Measurements from ENCODE around the gene NUPR1. TPM values are rescaled to one million over a fixed set of nuclear protein-coding genes. Genes with fewer than 3 reads are reported as not detected.
A peak's percentile ranks its signal among the peaks of the same experiment; 100 is the strongest.

NUPR1 gene
- total and polyA plus RNA-seq, 2 of the 13 experiments (the other 11 are each of a cell fraction or from before 2014, with no cell fraction given), result 18.0 to 25.6 TPM

DNA sequence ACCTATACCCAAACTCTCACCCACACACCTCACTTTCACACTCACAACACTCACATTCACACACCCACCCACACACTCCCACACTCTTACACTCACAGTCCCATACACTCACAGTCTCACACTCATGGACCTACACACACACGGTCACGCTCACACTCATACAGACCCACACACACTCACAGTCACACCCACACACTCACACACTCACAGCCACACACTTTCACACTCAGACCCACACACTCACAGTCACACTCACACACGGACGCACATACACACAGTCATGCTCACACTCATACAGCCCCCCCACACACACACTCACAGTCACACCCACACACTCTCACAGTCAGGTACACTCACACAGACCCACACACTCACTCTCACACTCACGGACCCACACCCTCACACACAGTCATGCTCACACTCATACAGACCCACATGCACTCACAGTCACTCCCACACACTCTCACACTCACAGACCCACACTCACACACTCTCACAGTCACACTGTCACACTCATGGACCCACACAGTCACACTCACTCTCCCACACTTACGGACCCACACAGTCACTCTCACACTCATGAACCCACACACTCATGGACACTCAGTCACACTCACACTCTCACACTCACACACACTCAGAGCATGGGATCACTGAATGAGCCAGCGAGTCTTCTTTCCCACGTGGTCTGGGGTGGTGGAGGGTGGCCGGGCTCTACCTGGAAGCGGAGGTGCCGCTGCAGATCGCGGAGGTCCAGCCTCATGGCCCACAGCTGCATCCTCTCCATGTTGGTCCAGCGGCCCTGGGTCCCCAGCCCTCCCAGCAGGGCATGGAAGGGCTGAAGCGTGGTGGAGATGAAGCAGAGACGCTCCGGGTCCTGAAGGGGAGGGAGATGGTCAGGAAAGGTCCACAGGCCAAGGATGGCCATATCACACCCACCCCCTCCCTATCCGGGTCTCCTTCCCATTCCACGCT lies 37.2 kb downstream of the NUPR1 start:
- H3K4me3 ChIP-seq (replicated peaks in 1 of 3; ENCODE audit: insufficient read depth in 1 of 3, low read depth in 2 of 3, low read length in 3 of 3), result no peak overlapping the region
- no peaks in the 10 kb centered on the region for H3K9me3 ChIP-seq (ENCODE audit: low read length)
- no peaks in the 10 kb centered on the region for H3K79me2 ChIP-seq (ENCODE audit: insufficient read depth, low read length)
- H3K27me3 ChIP-seq (ENCODE audit: control insufficient read depth in 1 of 2, insufficient read depth in 2 of 2, low read length in 2 of 2), result peaks cover 8 to 37% of the 10 kb centered on the region in 2 experiments
- no peak overlapping the region for H2AFZ ChIP-seq (ENCODE audit: low read length)
- H4K20me1 ChIP-seq (ENCODE audit: insufficient read depth, low read length), result no peaks in the 10 kb centered on the region
- ATAC-seq (no peak), FAIRE-seq (no peak), DNase-seq (ENCODE audit: low spot score) (no peak)
- no peak overlapping the region for H3K9ac ChIP-seq (ENCODE audit: insufficient read depth, low read depth, low read length)
- BruUV-seq (replicated peaks), result no TSS peak
- H3K27ac ChIP-seq (ENCODE audit: extremely low read length, insufficient read depth, low read length), result no peak overlapping the region
- in situ Hi-C loops (cut with HindIII; ENCODE audit: extremely low pct_ligation_motif_present, low pct_unique_long_range_greater_than_20kb), result no loop called here
- ChIA-PET CTCF (ENCODE audit: low intra/inter-chr PET ratio, low total read pairs) (no interaction called here), POLR2A (no interaction called here)
- H3K4me1 ChIP-seq (ENCODE audit: insufficient read depth, low read length), result peaks cover 35% of the 10 kb centered on the region
- WGBS (ENCODE audit: low lambda C conversion rate), result 63% methylated on average over 19 of the region's 19 CpGs
- H3K36me3 ChIP-seq (replicated peaks in 1 of 2; ENCODE audit: control insufficient read depth in 1 of 2, insufficient read depth in 2 of 2, low read length in 2 of 2), result no peaks in the 10 kb centered on the region
- no peak overlapping the region for H3K4me2 ChIP-seq (ENCODE audit: low read depth, low read length)
- intact Hi-C loops (cut with micrococcal nuclease; ENCODE audit: unreplicated experiment), result no loop called here
- TF ChIP-seq, protein P1, sequence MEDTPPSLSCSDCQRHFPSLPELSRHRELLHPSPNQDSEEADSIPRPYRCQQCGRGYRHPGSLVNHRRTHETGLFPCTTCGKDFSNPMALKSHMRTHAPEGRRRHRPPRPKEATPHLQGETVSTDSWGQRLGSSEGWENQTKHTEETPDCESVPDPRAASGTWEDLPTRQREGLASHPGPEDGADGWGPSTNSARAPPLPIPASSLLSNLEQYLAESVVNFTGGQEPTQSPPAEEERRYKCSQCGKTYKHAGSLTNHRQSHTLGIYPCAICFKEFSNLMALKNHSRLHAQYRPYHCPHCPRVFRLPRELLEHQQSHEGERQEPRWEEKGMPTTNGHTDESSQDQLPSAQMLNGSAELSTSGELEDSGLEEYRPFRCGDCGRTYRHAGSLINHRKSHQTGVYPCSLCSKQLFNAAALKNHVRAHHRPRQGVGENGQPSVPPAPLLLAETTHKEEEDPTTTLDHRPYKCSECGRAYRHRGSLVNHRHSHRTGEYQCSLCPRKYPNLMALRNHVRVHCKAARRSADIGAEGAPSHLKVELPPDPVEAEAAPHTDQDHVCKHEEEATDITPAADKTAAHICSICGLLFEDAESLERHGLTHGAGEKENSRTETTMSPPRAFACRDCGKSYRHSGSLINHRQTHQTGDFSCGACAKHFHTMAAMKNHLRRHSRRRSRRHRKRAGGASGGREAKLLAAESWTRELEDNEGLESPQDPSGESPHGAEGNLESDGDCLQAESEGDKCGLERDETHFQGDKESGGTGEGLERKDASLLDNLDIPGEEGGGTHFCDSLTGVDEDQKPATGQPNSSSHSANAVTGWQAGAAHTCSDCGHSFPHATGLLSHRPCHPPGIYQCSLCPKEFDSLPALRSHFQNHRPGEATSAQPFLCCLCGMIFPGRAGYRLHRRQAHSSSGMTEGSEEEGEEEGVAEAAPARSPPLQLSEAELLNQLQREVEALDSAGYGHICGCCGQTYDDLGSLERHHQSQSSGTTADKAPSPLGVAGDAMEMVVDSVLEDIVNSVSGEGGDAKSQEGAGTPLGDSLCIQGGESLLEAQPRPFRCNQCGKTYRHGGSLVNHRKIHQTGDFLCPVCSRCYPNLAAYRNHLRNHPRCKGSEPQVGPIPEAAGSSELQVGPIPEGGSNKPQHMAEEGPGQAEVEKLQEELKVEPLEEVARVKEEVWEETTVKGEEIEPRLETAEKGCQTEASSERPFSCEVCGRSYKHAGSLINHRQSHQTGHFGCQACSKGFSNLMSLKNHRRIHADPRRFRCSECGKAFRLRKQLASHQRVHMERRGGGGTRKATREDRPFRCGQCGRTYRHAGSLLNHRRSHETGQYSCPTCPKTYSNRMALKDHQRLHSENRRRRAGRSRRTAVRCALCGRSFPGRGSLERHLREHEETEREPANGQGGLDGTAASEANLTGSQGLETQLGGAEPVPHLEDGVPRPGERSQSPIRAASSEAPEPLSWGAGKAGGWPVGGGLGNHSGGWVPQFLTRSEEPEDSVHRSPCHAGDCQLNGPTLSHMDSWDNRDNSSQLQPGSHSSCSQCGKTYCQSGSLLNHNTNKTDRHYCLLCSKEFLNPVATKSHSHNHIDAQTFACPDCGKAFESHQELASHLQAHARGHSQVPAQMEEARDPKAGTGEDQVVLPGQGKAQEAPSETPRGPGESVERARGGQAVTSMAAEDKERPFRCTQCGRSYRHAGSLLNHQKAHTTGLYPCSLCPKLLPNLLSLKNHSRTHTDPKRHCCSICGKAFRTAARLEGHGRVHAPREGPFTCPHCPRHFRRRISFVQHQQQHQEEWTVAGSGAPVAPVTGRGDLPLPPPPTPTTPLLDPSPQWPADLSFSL (CRISPR knock-in tag; IDR thresholded peaks at IDR 0.05), result peak; percentile 70; the same call in 1 of the 2 replicates
- TF ChIP-seq MATR3 (CRISPR knock-in tag; IDR thresholded peaks at IDR 0.05) (no peak), ZNF282 (IDR thresholded peaks at IDR 0.05; ENCODE audit: partially characterized antibody) (peak; percentile 38), KLF11 (CRISPR knock-in tag; IDR thresholded peaks at IDR 0.05) (no peak), ZNF607 (CRISPR knock-in tag; IDR thresholded peaks at IDR 0.05; ENCODE audit: borderline replicate concordance) (no peak), ATM (IDR thresholded peaks at IDR 0.05; ENCODE audit: borderline replicate concordance) (0 out of 2 replicates have a peak, but pooled peaks have one; percentile 11), FOXP1 (IDR thresholded peaks at IDR 0.05) (0 out of 2 replicates have a peak, but pooled peaks have one; percentile 43), FOXP1 (CRISPR knock-in tag; IDR thresholded peaks at IDR 0.05) (no peak), ZNF225 (CRISPR knock-in tag; IDR thresholded peaks at IDR 0.05) (0 out of 2 replicates have a peak, but pooled peaks have one; percentile 29), TEAD2 (CRISPR knock-in tag; IDR thresholded peaks at IDR 0.05) (no peak), PLRG1 (conservative IDR thresholded peaks at IDR 0.05) (0 out of 2 replicates have a peak, but pooled peaks have one; percentile 62), CREB1 (IDR thresholded peaks at IDR 0.05) (peak; percentile 57; the same call in 1 of the 2 replicates), CREB1 (CRISPR knock-in tag; IDR thresholded peaks at IDR 0.05) (no peak), LCORL (IDR thresholded peaks at IDR 0.05) (peak; percentile 18; the same call in 1 of the 2 replicates), LCORL (CRISPR knock-in tag; IDR thresholded peaks at IDR 0.05) (no peak), FOXA1 (IDR thresholded peaks at IDR 0.05) (0 out of 2 replicates have a peak, but pooled peaks have one; percentile 31), FOXA1 (CRISPR knock-in tag; IDR thresholded peaks at IDR 0.05) (no peak), FOXJ3 (CRISPR knock-in tag; IDR thresholded peaks at IDR 0.05; ENCODE audit: borderline replicate concordance) (no peak)
